ENCODE data around the gene LBHD1.

The LBHD1 gene

GRCh38 chr11:62613291-62613778 is 58.7 kb downstream of the LBHD1 start:
- DNase-seq = no peak

All from DMS53 (cell line).